Activated naive CD8-positive, alpha-beta T cell treated with anti-CD3 and anti-CD28 coated beads, Interleukin-2, amount 50 U/mL, for 16 hours (primary cell): ENCODE results near the gene SLC8B1.

Source experiments
- DNase-seq: peaks from one replicate; pipeline ENCODE4 v3.0.0-alpha.2; 2020; ENCODE audit warnings: low read depth, low spot score

Gene SLC8B1

DNA sequence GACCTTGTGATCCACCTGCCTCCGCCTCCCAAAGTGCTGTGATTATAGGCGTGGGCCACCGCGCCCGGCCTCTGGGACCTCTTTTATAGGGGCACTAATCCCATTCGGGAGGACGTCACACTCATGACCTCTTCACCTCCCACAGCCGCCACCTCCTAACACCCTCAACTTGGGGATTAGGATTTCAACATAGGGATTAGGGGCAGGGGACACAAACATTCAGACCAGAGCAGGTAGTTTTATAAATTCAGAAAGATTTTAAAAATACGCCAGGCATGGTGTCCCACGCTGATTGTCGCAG lies 64.2 kb downstream of the SLC8B1 start:
- no peak for DNase-seq

DNA sequence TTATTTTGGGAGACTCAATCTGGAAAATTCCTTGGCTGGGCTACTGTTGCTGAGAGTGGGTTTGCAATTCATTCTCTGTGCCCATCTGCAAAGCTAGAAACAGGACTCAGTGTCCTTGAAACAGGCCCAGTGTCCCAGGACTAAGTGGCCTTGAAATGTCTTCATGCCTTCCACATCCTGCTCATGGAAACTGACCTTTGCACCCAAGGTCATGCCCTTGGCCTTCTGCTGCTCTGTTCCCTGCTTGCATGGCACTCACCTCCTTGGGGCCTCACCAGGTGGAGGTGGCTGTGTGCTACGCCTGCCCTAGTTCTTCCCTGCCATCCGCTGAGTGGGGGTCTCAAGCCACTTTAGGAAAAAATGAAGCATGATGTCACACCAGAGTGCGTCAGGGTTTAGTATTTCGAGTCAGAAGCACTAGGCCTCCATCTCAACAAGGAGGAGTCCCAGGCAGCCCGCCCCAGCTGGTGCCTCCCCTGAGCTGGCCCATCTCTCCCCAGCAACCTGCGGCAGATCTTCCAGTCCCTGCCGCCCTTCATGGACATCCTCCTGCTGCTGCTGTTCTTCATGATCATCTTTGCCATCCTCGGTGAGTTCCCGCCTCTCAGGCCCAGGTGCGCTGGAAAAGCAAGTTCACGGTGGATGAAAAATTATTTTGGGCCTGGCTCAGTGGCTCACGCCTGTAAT lies 65.5 kb downstream of the SLC8B1 start:
- DNase-seq, result no peak

DNA sequence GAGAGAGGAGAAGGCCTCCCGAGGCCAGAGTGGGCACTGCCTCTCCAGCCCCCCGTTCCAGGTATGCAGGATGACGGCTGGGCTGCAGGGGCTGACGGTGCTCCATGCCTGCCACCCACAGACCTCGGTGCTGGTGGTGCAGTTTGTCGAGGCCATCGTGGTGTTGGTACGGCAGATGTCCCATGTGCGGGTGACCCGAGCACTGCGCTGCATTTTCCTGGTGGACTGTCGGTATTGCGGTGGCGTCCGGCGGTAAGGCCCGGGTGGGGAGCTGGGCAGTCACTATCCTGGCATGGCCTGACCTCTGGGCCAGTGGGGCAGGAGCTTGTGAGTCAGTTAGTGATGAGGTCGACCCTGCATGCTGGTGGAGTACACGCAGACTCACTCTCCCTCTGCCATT lies 66.3 kb downstream of the SLC8B1 start:
- DNase-seq, result no peak

- no peak for DNase-seq
Measured at GRCh38 chr12:113268136-113268535, 66.8 kb downstream of the SLC8B1 start.

GRCh38 chr12:113267621-113268020 lies 67.3 kb downstream of the SLC8B1 start:
- DNase-seq, result no peak

- no peak for DNase-seq
Measured at GRCh38 chr12:113266106-113266895, 68.6 kb downstream of the SLC8B1 start.

GRCh38 chr12:113263431-113263963 lies 71.4 kb downstream of the SLC8B1 start:
- no peak for DNase-seq

DNA sequence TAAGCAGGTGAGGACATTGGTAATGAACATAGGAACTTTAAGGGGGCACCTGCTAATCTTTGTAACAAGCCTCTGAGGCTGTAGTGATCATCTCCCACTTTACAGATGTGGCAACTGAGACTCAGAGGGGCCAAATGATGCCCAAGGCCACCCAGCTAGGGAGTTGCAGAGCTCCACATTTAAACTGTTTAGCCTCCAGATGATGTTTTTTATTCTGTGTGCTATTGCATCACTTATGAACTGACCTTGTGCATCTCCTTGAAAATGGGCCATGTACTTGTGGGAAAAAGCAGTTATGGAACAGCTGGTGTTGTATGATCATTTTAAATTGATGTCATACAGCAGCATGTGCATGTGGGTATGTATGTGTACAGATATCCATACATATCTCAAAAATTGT lies 72.2 kb downstream of the SLC8B1 start:
- no peak for DNase-seq

GRCh38 chr12:113261847-113262470 lies 73.0 kb downstream of the SLC8B1 start:
- no peak for DNase-seq

DNA sequence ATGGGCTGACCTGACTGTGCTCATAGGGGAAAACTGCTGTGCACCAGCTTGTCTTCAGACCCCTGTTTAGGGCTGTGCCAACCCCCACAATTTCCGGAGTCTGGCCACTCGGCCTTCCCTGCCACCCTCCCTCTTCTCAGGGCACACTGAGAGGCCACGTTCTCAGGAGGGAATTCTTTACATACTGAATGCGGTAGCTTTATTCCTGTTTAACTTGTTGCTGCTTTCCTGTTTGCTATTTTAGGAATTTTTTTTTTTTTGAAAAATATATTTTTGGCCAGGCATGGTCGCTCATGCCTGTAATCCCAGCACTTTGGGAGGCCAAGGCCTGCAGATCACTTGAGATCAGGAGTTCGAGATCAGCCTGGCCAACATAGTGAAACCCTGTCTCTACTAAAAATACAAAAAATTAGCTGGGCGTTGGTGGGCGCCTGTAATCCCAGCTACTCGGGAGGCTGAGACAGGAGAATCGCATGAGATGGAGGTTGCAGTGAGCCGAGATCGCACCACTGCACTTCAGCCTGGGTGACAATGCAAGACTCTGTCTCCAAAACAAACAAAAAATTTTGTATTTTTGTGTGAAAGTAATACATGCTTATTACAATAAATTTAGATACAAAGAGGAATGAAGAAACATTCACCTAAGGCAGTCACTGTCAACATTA lies 74.1 kb downstream of the SLC8B1 start:
- no peak for DNase-seq

DNA sequence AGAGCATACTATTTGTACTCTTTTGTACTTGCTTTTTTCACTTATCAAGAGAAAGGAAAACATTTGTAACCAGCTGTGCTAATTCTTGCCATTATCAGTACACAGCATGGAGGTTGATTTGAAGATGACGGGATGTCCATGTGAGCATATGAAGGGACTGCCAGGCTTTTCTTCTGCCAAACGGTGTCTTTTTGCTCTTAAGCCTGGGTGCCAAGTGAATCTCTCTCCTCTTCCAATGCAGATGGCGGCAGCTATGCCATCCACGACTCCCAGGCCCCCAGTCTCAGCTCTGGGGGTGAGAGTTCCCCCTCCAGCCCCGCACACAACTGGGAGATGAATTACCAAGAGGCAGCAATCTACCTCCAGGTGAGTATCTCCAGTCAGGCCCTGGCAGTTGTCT lies 74.8 kb downstream of the SLC8B1 start:
- no peak for DNase-seq

GRCh38 chr12:113257564-113257963 lies 77.3 kb downstream of the SLC8B1 start:
- no peak for DNase-seq

GRCh38 chr12:113254298-113254697 lies 80.6 kb downstream of the SLC8B1 start:
- DNase-seq, result no peak

GRCh38 chr12:113253532-113254285 lies 81.2 kb downstream of the SLC8B1 start:
- DNase-seq, result no peak

DNA sequence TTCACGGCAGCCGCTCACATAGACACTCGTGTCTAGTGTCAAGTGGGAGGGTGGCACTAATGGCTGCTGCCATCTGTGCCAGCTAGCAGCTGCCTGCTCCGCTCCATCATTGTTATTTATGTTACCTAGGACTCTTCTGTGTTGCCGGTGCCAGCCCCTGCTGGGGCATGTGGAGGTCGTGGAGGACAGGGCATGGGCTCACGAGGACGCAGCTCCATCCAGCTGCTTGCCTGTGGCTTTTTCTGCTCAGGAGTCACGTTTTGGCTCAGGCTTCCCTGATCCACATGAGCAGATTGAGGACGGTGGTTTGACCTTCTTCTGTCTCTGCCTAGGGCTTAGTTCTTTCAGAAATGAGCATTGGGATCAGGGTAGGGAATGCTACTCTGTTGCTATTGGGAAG lies 82.4 kb downstream of the SLC8B1 start:
- no peak for DNase-seq

GRCh38 chr12:113251404-113252070 lies 83.4 kb downstream of the SLC8B1 start:
- no peak for DNase-seq

DNA sequence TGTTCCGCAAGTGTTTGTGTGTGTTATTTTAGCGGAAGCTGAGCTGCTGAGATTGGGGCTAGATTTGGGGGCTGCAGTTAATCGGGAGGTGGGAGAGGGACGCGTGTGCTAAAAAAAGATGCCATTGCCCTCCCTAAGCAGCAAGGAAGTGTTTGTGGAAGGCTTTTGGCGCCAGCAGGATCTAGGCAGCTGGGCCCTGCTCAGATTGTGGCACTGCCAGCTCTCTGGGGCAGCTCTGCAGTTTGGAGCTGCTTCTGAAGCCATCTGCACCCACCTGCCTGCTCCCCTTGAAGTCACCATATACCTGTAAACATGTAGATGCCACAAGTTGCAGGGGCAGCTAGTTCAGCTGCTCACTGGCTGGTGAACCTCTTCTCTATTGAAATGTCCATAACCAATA lies 84.9 kb downstream of the SLC8B1 start:
- DNase-seq, result no peak

DNA sequence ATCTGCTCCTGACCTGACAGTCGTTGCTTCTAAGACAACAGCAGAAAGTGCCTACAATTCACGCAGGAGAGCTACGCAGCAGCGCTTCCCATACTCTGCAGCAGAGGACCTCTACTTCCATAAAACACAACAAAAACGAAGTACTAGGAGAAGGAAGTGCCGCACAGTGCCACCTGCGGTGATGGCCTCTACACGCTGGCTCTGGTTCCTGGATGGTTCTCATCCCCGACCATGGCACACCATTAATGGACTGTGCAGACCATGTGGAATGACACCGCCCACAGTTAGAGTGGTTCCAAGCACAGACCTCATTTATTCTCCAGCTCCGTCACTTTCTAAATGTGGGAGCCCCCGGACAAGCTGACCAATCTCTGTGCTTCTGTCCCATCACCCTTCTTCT lies 85.4 kb downstream of the SLC8B1 start:
- no peak for DNase-seq

GRCh38 chr12:113248842-113249435 lies 86.0 kb downstream of the SLC8B1 start:
- no peak for DNase-seq
